ENCODE measurements around the gene SCYL2.

DNA sequence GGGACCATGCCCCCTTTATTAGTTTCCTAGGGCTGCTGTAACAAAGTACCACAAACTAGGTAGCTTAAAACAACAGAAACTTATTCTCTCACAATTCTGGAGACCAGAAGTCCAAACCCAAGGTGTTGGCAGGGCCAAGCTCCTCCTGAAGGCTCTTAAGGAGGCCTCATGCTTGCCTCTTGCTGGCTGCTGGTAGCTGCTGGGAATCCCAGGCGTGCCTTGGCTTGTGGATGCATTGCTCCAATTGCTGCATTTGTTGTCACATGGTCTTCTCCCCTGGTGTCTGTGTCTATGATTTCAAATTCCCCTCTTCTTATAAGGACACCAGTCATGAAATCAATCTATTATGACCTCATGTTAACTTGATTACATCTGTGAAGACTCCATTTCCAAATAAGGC lies 101.1 kb downstream of the SCYL2 start:
- TF ChIP-seq, protein P1, sequence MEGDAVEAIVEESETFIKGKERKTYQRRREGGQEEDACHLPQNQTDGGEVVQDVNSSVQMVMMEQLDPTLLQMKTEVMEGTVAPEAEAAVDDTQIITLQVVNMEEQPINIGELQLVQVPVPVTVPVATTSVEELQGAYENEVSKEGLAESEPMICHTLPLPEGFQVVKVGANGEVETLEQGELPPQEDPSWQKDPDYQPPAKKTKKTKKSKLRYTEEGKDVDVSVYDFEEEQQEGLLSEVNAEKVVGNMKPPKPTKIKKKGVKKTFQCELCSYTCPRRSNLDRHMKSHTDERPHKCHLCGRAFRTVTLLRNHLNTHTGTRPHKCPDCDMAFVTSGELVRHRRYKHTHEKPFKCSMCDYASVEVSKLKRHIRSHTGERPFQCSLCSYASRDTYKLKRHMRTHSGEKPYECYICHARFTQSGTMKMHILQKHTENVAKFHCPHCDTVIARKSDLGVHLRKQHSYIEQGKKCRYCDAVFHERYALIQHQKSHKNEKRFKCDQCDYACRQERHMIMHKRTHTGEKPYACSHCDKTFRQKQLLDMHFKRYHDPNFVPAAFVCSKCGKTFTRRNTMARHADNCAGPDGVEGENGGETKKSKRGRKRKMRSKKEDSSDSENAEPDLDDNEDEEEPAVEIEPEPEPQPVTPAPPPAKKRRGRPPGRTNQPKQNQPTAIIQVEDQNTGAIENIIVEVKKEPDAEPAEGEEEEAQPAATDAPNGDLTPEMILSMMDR (conservative IDR thresholded peaks at IDR 0.05; ENCODE audit: low read depth, low read length): no peak
- TF ChIP-seq EZH2 (IDR thresholded peaks at IDR 0.05; ENCODE audit: low read length, unreplicated experiment) (no peak), EZH2phosphoT487 (IDR thresholded peaks at IDR 0.05; ENCODE audit: borderline replicate concordance, low read length) (no peak)
